Activated CD8-positive, alpha-beta memory T cell treated with anti-CD3 and anti-CD28 coated beads, Interleukin-2, amount 50 U/mL, for 24 hours (primary cell): Measurements from ENCODE around the gene U2AF1L4.

Experiments
- DNase-seq: peaks from one replicate; pipeline ENCODE4 v3.0.0-alpha.2; 2020; ENCODE audit errors: extremely low read depth

Gene U2AF1L4

GRCh38 chr19:35712567-35713505 is 32.4 kb downstream of the U2AF1L4 start:
- DNase-seq: peak; percentile 63

- no peak for DNase-seq
Observed at GRCh38 chr19:35710784-35711723, 34.2 kb downstream of the U2AF1L4 start.

- DNase-seq: no peak
Observed at GRCh38 chr19:35708391-35708790, 36.8 kb downstream of the U2AF1L4 start.

GRCh38 chr19:35704218-35704617 is 41.0 kb downstream of the U2AF1L4 start, which contains the start of gene ZBTB32:
Gene ZBTB32, plus strand, starts transcription at chr19:35704558. Its CDS starts 10,069 bp downstream, at chr19:35714627.
- DNase-seq: no peak

GRCh38 chr19:35703343-35703742 is 41.9 kb downstream of the U2AF1L4 start:
- no peak for DNase-seq

GRCh38 chr19:35702223-35703012 is 42.8 kb downstream of the U2AF1L4 start:
- DNase-seq: peak; percentile 87

GRCh38 chr19:35696835-35697234 is 48.4 kb downstream of the U2AF1L4 start:
- DNase-seq: no peak

- DNase-seq: no peak
Observed at GRCh38 chr19:35695895-35696422, 49.3 kb downstream of the U2AF1L4 start.

- DNase-seq: peak; percentile 82
Observed at GRCh38 chr19:35693835-35694599, 51.2 kb downstream of the U2AF1L4 start.

GRCh38 chr19:35693422-35693821 is 51.8 kb downstream of the U2AF1L4 start:
- DNase-seq: no peak
